Gastroesophageal sphincter (tissue), 4 donors: ENCODE data around the gene LRIG1. TPM values are rescaled to one million over a fixed set of nuclear protein-coding genes. Genes with fewer than 3 reads are reported as not detected.

Source experiments
- ATAC-seq: fragments of 150-250 bp; one replicate; pipeline ENCODE4 v1.9.1; 2016; ENCODE audit warnings: mild to moderate bottlenecking, moderate library complexity
- H3K27ac ChIP-seq, 4 donors: fragments of 200-600 bp; sonication (generic) in 3 of 4; 1 replicate in 3 of 4; 2 replicates in 1 of 4; pipeline ENCODE4 v1.5.1; 2016 to 2019
- H3K27me3 ChIP-seq: fragments of 200-600 bp; sonication (generic); one replicate; pipeline ENCODE4 v1.5.1; 2019
- H3K36me3 ChIP-seq, 2 donors: fragments of 200-600 bp; sonication (generic); one replicate each; pipeline ENCODE4 v1.5.1; 2019; ENCODE audit warnings: control low read depth in 1 of 2
- H3K4me1 ChIP-seq, 3 donors: fragments of 200-600 bp; sonication (generic); 1 replicate in 2 of 3; 2 replicates in 1 of 3; pipeline ENCODE4 v1.5.1; 2016 to 2019; ENCODE audit warnings: control low read depth in 2 of 3
- H3K4me3 ChIP-seq, 2 donors: fragments of 200-600 bp; sonication (generic); one replicate each; pipeline ENCODE4 v1.5.1; 2019; ENCODE audit warnings: mild to moderate bottlenecking in 1 of 2, moderate library complexity in 1 of 2
- H3K9me3 ChIP-seq, 3 donors: fragments of 200-600 bp; sonication (generic); one replicate each; pipeline ENCODE4 v1.5.1; 2017 to 2019; ENCODE audit warnings: control low read depth in 2 of 3
- CTCF ChIP-seq, 4 experiments: fragments of 200-600 bp in 2 of 4; fragments of 450-650 bp in 2 of 4; sonication (generic) in 1 of 4; IDR thresholded peaks; one replicate each; pipeline ENCODE4 v1.5.1; 2017 to 2019; ENCODE audit warnings: antibody characterized with exemption in 4 of 4, mild to moderate bottlenecking in 2 of 4, moderate library complexity in 2 of 4
- EP300 ChIP-seq: sonication (generic); formaldehyde crosslinking; IDR thresholded peaks from one replicate; pipeline ENCODE4 v1.6.1; 2017; ENCODE audit warnings: antibody characterized with exemption, mild to moderate bottlenecking
- POLR2A ChIP-seq, 2 donors: fragments of 450-650 bp; IDR thresholded peaks; one replicate each; pipeline ENCODE4 v1.6.1; 2017; ENCODE audit warnings: antibody characterized with exemption in 2 of 2, mild to moderate bottlenecking in 2 of 2, moderate library complexity in 1 of 2
- POLR2AphosphoS5 ChIP-seq: sonication (generic); formaldehyde crosslinking; IDR thresholded peaks from one replicate; pipeline ENCODE4 v1.6.1; 2017; ENCODE audit warnings: antibody characterized with exemption
- WGBS, 2 donors: methylation state at CpG; one replicate each; pipeline ENCODE4 v1.1.5; 2018; ENCODE audit warnings: low coverage in 1 of 2; 5-methylcytosine and 5-hydroxymethylcytosine counted together
- total RNA-seq, 4 donors: library from RNA; depleted of rRNA; stranded (reverse); fragments of >200 nt; gene quantifications; one replicate each; pipeline ENCODE4 v1.1.0, GENCODE V29; 2016

LRIG1 gene
- total RNA-seq, 4 donors from 2014 or later: 104 to 217 (median 157) TPM

- H3K36me3 ChIP-seq: peaks cover 0 to 93% of the 10 kb centered on the region in 2 donors
- no peak overlapping the region for H3K27ac ChIP-seq
- no peak for ATAC-seq
- no peak for TF ChIP-seq POLR2AphosphoS5
- TF ChIP-seq CTCF (IDR thresholded peaks at IDR 0.05): peak in 3 of 4 experiments; percentile 36 to 43 (median 38)
- H3K4me1 ChIP-seq: peaks cover 0 to 28% (median 5%) of the 10 kb centered on the region in 3 donors
- WGBS, 2 donors: 71 to 96% methylated on average over 3 to 5 of the region's 5 CpGs
- no peak overlapping the region for H3K4me3 ChIP-seq
- H3K27me3 ChIP-seq: no peaks in the 10 kb centered on the region
- no peaks in the 10 kb centered on the region for H3K9me3 ChIP-seq
Measured at GRCh38 chr3:66378256-66378655, 122.6 kb downstream of the LRIG1 start.

GRCh38 chr3:66377800-66378199 lies 123.0 kb downstream of the LRIG1 start:
- ATAC-seq: no peak
- no peaks in the 10 kb centered on the region for H3K27me3 ChIP-seq
- H3K4me1 ChIP-seq: peaks cover 0 to 28% (median 5%) of the 10 kb centered on the region in 3 donors
- 75 to 87% methylated on average over 2 to 4 of the region's 5 CpGs for WGBS, 2 donors
- TF ChIP-seq POLR2AphosphoS5 (no peak), CTCF (IDR thresholded peaks at IDR 0.05) (no peak), EP300 (no peak), POLR2A (IDR thresholded peaks at IDR 0.05) (no peak)
- H3K4me3 ChIP-seq: no peak overlapping the region
- no peaks in the 10 kb centered on the region for H3K9me3 ChIP-seq
- peaks cover 0 to 93% of the 10 kb centered on the region in 2 donors for H3K36me3 ChIP-seq
- H3K27ac ChIP-seq: peak overlapping the region in 1 of 4 donors; percentile 7

GRCh38 chr3:66376568-66376967 lies 124.3 kb downstream of the LRIG1 start:
- TF ChIP-seq POLR2A (IDR thresholded peaks at IDR 0.05) (no peak), POLR2AphosphoS5 (peak; percentile 90)
- ATAC-seq: peak; percentile 77
- peak overlapping the region in 2 of 4 donors; percentile 14 to 21 for H3K27ac ChIP-seq
- 56% methylated on average over 2 of the region's 2 CpGs for WGBS, 2 donors
- H3K4me1 ChIP-seq: peaks cover 0 to 19% (median 5%) of the 10 kb centered on the region in 3 donors
- no peaks in the 10 kb centered on the region for H3K9me3 ChIP-seq
- H3K27me3 ChIP-seq: no peaks in the 10 kb centered on the region
- peaks cover 0 to 82% of the 10 kb centered on the region in 2 donors for H3K36me3 ChIP-seq
- H3K4me3 ChIP-seq: no peak overlapping the region

DNA sequence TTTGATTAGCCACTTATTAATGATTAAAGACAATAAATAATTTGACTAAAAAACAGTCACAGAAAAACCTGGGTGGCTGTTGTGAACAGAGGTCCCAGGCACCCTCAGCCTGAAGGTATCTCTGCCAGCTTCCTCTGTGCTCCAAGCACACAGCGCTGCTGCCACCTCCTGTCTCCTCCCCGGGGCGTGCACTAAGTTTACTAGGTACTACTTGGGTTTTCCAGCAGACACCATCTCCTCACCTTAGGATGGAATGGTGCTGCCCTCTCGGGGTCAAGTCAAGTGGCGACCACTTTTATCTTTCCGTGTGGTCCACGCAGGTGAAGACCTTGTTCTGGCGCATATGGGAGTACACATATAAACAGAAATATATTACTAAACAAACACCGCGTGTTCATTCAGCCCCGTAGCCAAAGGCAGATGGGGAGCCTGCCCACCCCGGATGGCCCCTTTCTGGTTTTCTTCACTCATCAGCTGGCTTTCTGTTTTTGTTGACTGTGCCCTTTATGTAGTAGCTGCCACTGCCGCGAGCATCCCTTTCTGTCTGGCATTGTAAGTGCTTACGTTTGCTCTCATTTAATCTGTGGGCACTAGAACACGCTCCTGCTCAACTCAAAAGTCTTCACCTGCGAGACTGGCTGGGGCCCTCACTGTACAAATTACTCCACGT lies 128.0 kb downstream of the LRIG1 start:
- Histone ChIP-seq H3K27ac (no peak overlapping the region), H3K4me1 (peaks cover 0 to 15% (median 5%) of the 10 kb centered on the region in 3 donors), H3K4me3 (no peak overlapping the region), H3K27me3 (no peaks in the 10 kb centered on the region), H3K9me3 (no peaks in the 10 kb centered on the region), H3K36me3 (peaks cover 0 to 69% of the 10 kb centered on the region in 2 donors)
- WGBS, 2 donors: 62 to 65% methylated on average over 8 to 17 of the region's 18 CpGs
- TF ChIP-seq EP300: no peak
- peak in 1 of 4 experiments; percentile 37 for TF ChIP-seq CTCF (IDR thresholded peaks at IDR 0.05)
- ATAC-seq: no peak

- no peak for TF ChIP-seq POLR2AphosphoS5
- TF ChIP-seq EP300: no peak
- TF ChIP-seq CTCF (IDR thresholded peaks at IDR 0.05): no peak
- no peak for TF ChIP-seq POLR2A (IDR thresholded peaks at IDR 0.05)
- Histone ChIP-seq H3K4me3 (no peak overlapping the region), H3K27ac (no peak overlapping the region), H3K4me1 (peaks cover 0 to 3% (median 0%) of the 10 kb centered on the region in 3 donors), H3K9me3 (no peaks in the 10 kb centered on the region), H3K27me3 (no peaks in the 10 kb centered on the region), H3K36me3 (peaks cover 0 to 58% of the 10 kb centered on the region in 2 donors)
- WGBS, 2 donors: 72 to 86% methylated on average over 6 to 7 of the region's 7 CpGs
- ATAC-seq: no peak
Measured at GRCh38 chr3:66371432-66371831, 129.4 kb downstream of the LRIG1 start.
